ENCODE data around the gene RPS27. TPM values are rescaled to one million over a fixed set of nuclear protein-coding genes. Genes with fewer than 3 reads are reported as not detected.

The RPS27 gene
- total and polyA plus RNA-seq, 2 of the 13 experiments (the other 11 are each of a cell fraction or from before 2014, with no cell fraction given), result 3,737 to 9,964 TPM

GRCh38 chr1:153967107-153967999, 23.2 kb upstream of the RPS27 start, which contains the start of gene CREB3L4 (continued):
- peak; percentile 90 for TF ChIP-seq ZFP91 (CRISPR knock-in tag; IDR thresholded peaks at IDR 0.05; ENCODE audit: borderline replicate concordance)
- no peak for TF ChIP-seq ZFP36 (IDR thresholded peaks at IDR 0.05; ENCODE audit: borderline replicate concordance, low read depth, low read length, partially characterized antibody)
- TF ChIP-seq ZNF33B (CRISPR knock-in tag; IDR thresholded peaks at IDR 0.05), result peak; percentile 89; the same call in 1 of the 2 replicates
- peak; percentile 84 for TF ChIP-seq GABPB1 (CRISPR knock-in tag; IDR thresholded peaks at IDR 0.05)
- peak; percentile 69; the same call in 1 of the 2 replicates for TF ChIP-seq ZNF816 (CRISPR knock-in tag; IDR thresholded peaks at IDR 0.05; ENCODE audit: borderline replicate concordance)
- peak; percentile 81 for TF ChIP-seq ZNF124 (CRISPR knock-in tag; IDR thresholded peaks at IDR 0.05)
- TF ChIP-seq, protein P1, sequence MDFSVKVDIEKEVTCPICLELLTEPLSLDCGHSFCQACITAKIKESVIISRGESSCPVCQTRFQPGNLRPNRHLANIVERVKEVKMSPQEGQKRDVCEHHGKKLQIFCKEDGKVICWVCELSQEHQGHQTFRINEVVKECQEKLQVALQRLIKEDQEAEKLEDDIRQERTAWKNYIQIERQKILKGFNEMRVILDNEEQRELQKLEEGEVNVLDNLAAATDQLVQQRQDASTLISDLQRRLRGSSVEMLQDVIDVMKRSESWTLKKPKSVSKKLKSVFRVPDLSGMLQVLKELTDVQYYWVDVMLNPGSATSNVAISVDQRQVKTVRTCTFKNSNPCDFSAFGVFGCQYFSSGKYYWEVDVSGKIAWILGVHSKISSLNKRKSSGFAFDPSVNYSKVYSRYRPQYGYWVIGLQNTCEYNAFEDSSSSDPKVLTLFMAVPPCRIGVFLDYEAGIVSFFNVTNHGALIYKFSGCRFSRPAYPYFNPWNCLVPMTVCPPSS (IDR thresholded peaks at IDR 0.05), result no peak
- TF ChIP-seq ZNF224 (CRISPR knock-in tag; IDR thresholded peaks at IDR 0.05), result peak; percentile 71; the same call in 1 of the 2 replicates
- TF ChIP-seq MXI1 (IDR thresholded peaks at IDR 0.05; ENCODE audit: borderline replicate concordance, low read depth, low read length), result peak; percentile 95
- peak; percentile 79; the same call in 1 of the 2 replicates for TF ChIP-seq SNAPC2 (CRISPR knock-in tag; IDR thresholded peaks at IDR 0.05)
- TF ChIP-seq DBP (CRISPR knock-in tag; IDR thresholded peaks at IDR 0.05; ENCODE audit: not compliant biosample characterization), result no peak
- no peak; the same call in 1 of the 2 replicates for TF ChIP-seq TMF1 (CRISPR knock-in tag; IDR thresholded peaks at IDR 0.05; ENCODE audit: low read depth)
- TF ChIP-seq NR2F6 (IDR thresholded peaks at IDR 0.05), result peak; percentile 43; the same call in 1 of the 2 replicates
- peak; percentile 86 for TF ChIP-seq NR2F6 (CRISPR knock-in tag; IDR thresholded peaks at IDR 0.05)
- TF ChIP-seq ZBTB21 (CRISPR knock-in tag; IDR thresholded peaks at IDR 0.05), result no peak
- peak; percentile 41; the same call in 1 of the 2 replicates for TF ChIP-seq ZNF354B (CRISPR knock-in tag; IDR thresholded peaks at IDR 0.05)
- TF ChIP-seq ZSCAN25 (CRISPR knock-in tag; IDR thresholded peaks at IDR 0.05), result peak; percentile 44
- peak; percentile 72 for TF ChIP-seq ZNF142 (CRISPR knock-in tag; IDR thresholded peaks at IDR 0.05)
- TF ChIP-seq ZNF737 (CRISPR knock-in tag; IDR thresholded peaks at IDR 0.05; ENCODE audit: borderline replicate concordance), result no peak
- peak; percentile 84 for TF ChIP-seq ZNF773 (CRISPR knock-in tag; IDR thresholded peaks at IDR 0.05; ENCODE audit: borderline replicate concordance)
